CD14-positive monocyte (primary cell): ENCODE results near the gene RUNDC1. TPM values are rescaled to one million over a fixed set of nuclear protein-coding genes. Genes with fewer than 3 reads are reported as not detected.
A peak's percentile ranks its signal among the peaks of the same experiment; 100 is the strongest.

Experiments
- DNase-seq, 3 donors: peaks; one replicate each; pipeline ENCODE4 v3.0.0-alpha.2; 2011 to 2022
- H2AFZ ChIP-seq: 2 replicates; pipeline ENCODE4 v1.6.0; 2012; ENCODE audit warnings: mild to moderate bottlenecking, low read depth, low read length, inconsistent platforms; ENCODE audit not compliant: insufficient read depth, poor library complexity, severe bottlenecking
- H3K27ac ChIP-seq, 2 donors: 1 replicate in 1 of 2; 2 replicates in 1 of 2; pipeline ENCODE4 v1.5.1; 2012 to 2013; ENCODE audit warnings: low read length in 2 of 2, control low read depth in 1 of 2, inconsistent platforms in 1 of 2, low read depth in 1 of 2, mild to moderate bottlenecking in 1 of 2
- H3K27me3 ChIP-seq, 2 donors: one replicate each; pipeline versions ENCODE4 v1.6.0 to v1.6.1; 2011 to 2013; ENCODE audit warnings: low read length in 2 of 2; ENCODE audit not compliant: control insufficient read depth in 2 of 2, insufficient read depth in 2 of 2
- H3K36me3 ChIP-seq, 2 donors: replicated peaks in 1 of 2; 1 replicate in 1 of 2; 2 replicates in 1 of 2; pipeline versions ENCODE4 v1.5.1 to v1.6.1; 2012 to 2013; ENCODE audit warnings: low read length in 2 of 2, control low read depth in 1 of 2, inconsistent platforms in 1 of 2, mild to moderate bottlenecking in 1 of 2; ENCODE audit not compliant: insufficient read depth in 2 of 2, control insufficient read depth in 1 of 2
- H3K4me1 ChIP-seq, 2 donors: 1 replicate in 1 of 2; 2 replicates in 1 of 2; pipeline versions ENCODE4 v1.5.1 to v1.6.1; 2012 to 2013; ENCODE audit warnings: low read length in 2 of 2, control low read depth in 1 of 2, inconsistent platforms in 1 of 2, mild to moderate bottlenecking in 1 of 2, moderate library complexity in 1 of 2; ENCODE audit not compliant: insufficient read depth in 2 of 2, control insufficient read depth in 1 of 2
- H3K4me2 ChIP-seq: replicated peaks from 2 replicates; pipeline ENCODE3; 2012; ENCODE audit warnings: low read length, moderate library complexity, mild to moderate bottlenecking; ENCODE audit not compliant: poor library complexity, severe bottlenecking; ENCODE audit errors: extremely low read depth
- H3K4me3 ChIP-seq, 3 experiments: fragments of 200-600 bp in 1 of 3; sonication (generic) in 1 of 3; replicated peaks in 1 of 3; 1 replicate in 2 of 3; 2 replicates in 1 of 3; pipeline ENCODE4 v1.5.1; 2011 to 2013; ENCODE audit warnings: low read length in 3 of 3, mild to moderate bottlenecking in 3 of 3, control low read depth in 2 of 3, low read depth in 2 of 3, inconsistent platforms in 1 of 3, moderate library complexity in 1 of 3
- H3K79me2 ChIP-seq: 2 replicates; pipeline ENCODE4 v1.6.0; 2012; ENCODE audit warnings: mild to moderate bottlenecking, control low read depth, inconsistent platforms, low read length, moderate library complexity; ENCODE audit not compliant: insufficient read depth
- H3K9ac ChIP-seq: 2 replicates; pipeline ENCODE4 v1.6.0; 2017; ENCODE audit warnings: low read length, mild to moderate bottlenecking; ENCODE audit not compliant: insufficient read depth, poor library complexity, severe bottlenecking
- H3K9me3 ChIP-seq, 2 donors: replicated peaks in 1 of 2; 1 replicate in 1 of 2; 2 replicates in 1 of 2; pipeline versions ENCODE4 v1.5.1 to v1.6.1; 2012 to 2013; ENCODE audit warnings: low read length in 2 of 2, control low read depth in 1 of 2; ENCODE audit not compliant: control insufficient read depth in 1 of 2, insufficient read depth in 1 of 2
- H4K20me1 ChIP-seq: 2 replicates; pipeline ENCODE4 v1.6.0; 2012; ENCODE audit warnings: mild to moderate bottlenecking, low read length, control low read depth, moderate library complexity; ENCODE audit not compliant: insufficient read depth
- H3K27ac Mint-ChIP-seq, 7 donors: one replicate each; pipeline ENCODE4 v1.8.0; 2020; ENCODE audit warnings: mild to moderate bottlenecking in 7 of 7, mixed read lengths in 7 of 7, moderate library complexity in 6 of 7, inconsistent platforms in 2 of 7
- H3K27me3 Mint-ChIP-seq, 3 donors: one replicate each; pipeline ENCODE4 v1.8.0; 2021 to 2022; ENCODE audit warnings: low read depth in 3 of 3, mild to moderate bottlenecking in 3 of 3, mixed read lengths in 3 of 3, moderate library complexity in 3 of 3, inconsistent platforms in 1 of 3
- H3K36me3 Mint-ChIP-seq, 2 donors: one replicate each; pipeline ENCODE4 v1.8.0; 2020; ENCODE audit warnings: mixed read lengths in 2 of 2, inconsistent platforms in 1 of 2, mild to moderate bottlenecking in 1 of 2
- H3K4me1 Mint-ChIP-seq: one replicate; pipeline ENCODE4 v1.8.0; 2020; ENCODE audit warnings: mild to moderate bottlenecking, mixed read lengths
- H3K4me3 Mint-ChIP-seq, 2 donors: one replicate each; pipeline ENCODE4 v1.8.0; 2020; ENCODE audit warnings: mild to moderate bottlenecking in 2 of 2, mixed read lengths in 2 of 2, moderate library complexity in 1 of 2
- H3K9me3 Mint-ChIP-seq, 7 donors: one replicate each; pipeline ENCODE4 v1.8.0; 2020 to 2022; ENCODE audit warnings: mixed read lengths in 7 of 7, mild to moderate bottlenecking in 6 of 7, moderate library complexity in 6 of 7, inconsistent platforms in 2 of 7
- WGBS: methylation state at CpG from one replicate; pipeline ENCODE4 v1.1.5; 2013; ENCODE audit warnings: missing lambda C conversion rate; ENCODE audit not compliant: insufficient coverage; 5-methylcytosine and 5-hydroxymethylcytosine counted together
- intact Hi-C, 2 donors: fragments of 100-400 bp; cut with micrococcal nuclease; formaldehyde crosslinking; loops; one replicate each; pipeline versions ENCODE4 v1.15.0 to v1.15.1; 2023
- polyA plus RNA-seq, 3 donors: library from polyadenylated mRNA; depleted of rRNA in 1 of 3; unstranded in 2 of 3; stranded (reverse) in 1 of 3; fragments of 300-500 nt in 2 of 3; fragments of >200 nt in 1 of 3; fragmentation: Illumina TruSeq in 2 of 3; gene quantifications; 1 replicate in 2 of 3; 2 replicates in 1 of 3; pipeline ENCODE4 v1.2.3, GENCODE V29; 2012 to 2021
- TF ChIP-seq, protein P1 (sequence below): fragments of 200-600 bp; IDR thresholded peaks from one replicate; pipeline ENCODE4 v1.8.0; 2022; ENCODE audit warnings: antibody characterized with exemption, mild to moderate bottlenecking

Gene RUNDC1
- polyA plus RNA-seq, 3 donors, result 7.5 to 10.3 (median 9.9) TPM

DNA sequence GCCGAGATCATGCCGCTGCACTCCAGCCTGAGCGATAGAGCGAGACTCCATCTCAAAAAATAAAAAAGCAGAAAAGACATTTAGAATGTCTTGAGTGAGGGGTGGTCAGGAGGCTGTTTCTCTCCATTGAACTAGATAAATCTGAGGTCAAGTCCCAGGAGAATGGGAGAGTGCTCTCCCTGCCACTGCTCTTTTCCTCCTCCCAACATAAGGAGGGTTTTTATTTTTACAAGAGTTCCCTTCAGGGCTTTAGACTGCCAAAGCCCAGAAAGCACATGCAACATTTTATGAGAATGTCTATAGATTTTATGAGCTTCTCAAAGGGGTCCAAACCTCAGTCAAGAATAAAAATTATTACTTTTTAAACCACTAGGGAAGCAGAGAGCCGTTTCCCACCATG is 46.2 kb downstream of the RUNDC1 start:
- no peak for DNase-seq
- TF ChIP-seq, protein P1, sequence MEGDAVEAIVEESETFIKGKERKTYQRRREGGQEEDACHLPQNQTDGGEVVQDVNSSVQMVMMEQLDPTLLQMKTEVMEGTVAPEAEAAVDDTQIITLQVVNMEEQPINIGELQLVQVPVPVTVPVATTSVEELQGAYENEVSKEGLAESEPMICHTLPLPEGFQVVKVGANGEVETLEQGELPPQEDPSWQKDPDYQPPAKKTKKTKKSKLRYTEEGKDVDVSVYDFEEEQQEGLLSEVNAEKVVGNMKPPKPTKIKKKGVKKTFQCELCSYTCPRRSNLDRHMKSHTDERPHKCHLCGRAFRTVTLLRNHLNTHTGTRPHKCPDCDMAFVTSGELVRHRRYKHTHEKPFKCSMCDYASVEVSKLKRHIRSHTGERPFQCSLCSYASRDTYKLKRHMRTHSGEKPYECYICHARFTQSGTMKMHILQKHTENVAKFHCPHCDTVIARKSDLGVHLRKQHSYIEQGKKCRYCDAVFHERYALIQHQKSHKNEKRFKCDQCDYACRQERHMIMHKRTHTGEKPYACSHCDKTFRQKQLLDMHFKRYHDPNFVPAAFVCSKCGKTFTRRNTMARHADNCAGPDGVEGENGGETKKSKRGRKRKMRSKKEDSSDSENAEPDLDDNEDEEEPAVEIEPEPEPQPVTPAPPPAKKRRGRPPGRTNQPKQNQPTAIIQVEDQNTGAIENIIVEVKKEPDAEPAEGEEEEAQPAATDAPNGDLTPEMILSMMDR, result no peak
- WGBS, result 95% methylated on average over 4 of the region's 5 CpGs

DNA sequence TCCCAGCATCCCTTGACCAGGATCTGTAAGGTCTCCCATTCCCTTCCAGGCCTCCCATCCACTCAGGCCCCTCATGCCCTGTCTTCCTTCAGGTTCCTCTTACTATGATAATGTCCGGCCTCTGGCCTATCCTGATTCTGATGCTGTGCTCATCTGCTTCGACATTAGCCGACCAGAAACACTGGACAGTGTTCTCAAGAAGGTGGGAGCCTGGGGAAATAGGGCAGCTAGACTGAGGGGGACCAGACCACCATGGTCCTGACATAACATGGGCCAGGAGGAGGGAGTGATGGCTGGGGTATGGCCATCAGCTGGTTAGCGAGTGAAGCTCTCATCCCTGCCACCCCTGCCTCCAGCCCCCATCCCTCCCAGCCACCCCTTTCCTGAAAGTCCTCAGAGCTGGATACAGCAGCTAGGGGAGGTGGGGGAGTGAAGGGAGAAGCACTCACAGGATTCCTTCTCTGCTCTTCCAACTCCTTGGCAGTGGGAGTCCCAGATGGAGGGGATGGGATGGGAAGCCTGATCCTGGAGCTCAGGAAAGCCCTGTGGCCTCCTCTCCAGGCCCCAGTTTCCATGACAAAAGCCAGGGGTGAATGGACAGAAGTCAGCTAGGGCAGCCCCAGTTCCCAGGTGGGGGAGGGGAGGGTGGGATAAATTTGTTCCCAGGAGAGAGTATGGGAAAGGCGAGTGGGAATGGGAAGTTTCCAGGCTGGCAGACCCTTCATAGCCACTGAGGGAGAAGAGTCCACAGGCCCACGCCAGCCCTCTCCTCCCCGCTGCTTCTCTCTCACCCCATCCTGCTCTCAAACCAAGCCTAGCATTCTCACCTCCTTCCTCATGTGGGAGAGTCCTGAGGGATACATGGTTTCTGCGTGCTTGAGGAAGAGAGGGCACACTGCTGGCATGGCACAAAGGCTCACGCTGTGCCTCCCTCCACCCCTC is 47.0 kb downstream of the RUNDC1 start:
- WGBS, result 95% methylated on average over 3 of the region's 9 CpGs
- no peak for DNase-seq

More for the DNA sequence above, 46.2 kb downstream of the RUNDC1 start:
- Mint-ChIP-seq H3K9me3 (peaks cover 0 to 3% (median 0%) of the 10 kb centered on the region in 7 donors), H3K27ac (no peak overlapping the region), H3K4me1 (peaks cover 30% of the 10 kb centered on the region), H3K36me3 (peaks cover 0 to 3% of the 10 kb centered on the region in 2 donors), H3K27me3 (peaks cover 8 to 30% (median 16%) of the 10 kb centered on the region in 3 donors), H3K4me3 (no peak overlapping the region)
- no peaks in the 10 kb centered on the region for H3K36me3 ChIP-seq
- H2AFZ ChIP-seq, result no peak overlapping the region
- H3K4me2 ChIP-seq, result no peak overlapping the region
- H3K4me3 ChIP-seq, result no peak overlapping the region
- peaks cover 0 to 15% of the 10 kb centered on the region in 2 donors for H3K27me3 ChIP-seq
- intact Hi-C loops, result loop anchor here in 1 of 2 donors (10.0 kb wide), 2 partner anchors 98 to 148 kb away; partner anchors contain the start of genes BRCA1 and NBR1
- H4K20me1 ChIP-seq, result no peaks in the 10 kb centered on the region
- H3K27ac ChIP-seq, result no peak overlapping the region
- H3K79me2 ChIP-seq, result peaks cover 7% of the 10 kb centered on the region
- no peak overlapping the region for H3K9ac ChIP-seq
- H3K4me1 ChIP-seq, result peaks cover 18 to 29% of the 10 kb centered on the region in 2 donors
- no peaks in the 10 kb centered on the region for H3K9me3 ChIP-seq

More for the DNA sequence above, 47.0 kb downstream of the RUNDC1 start:
- Mint-ChIP-seq H3K4me1 (peaks cover 30% of the 10 kb centered on the region), H3K27ac (peak overlapping the region in 1 of 7 donors; percentile 82), H3K9me3 (peaks cover 0 to 3% (median 0%) of the 10 kb centered on the region in 7 donors), H3K27me3 (peaks cover 8 to 28% (median 16%) of the 10 kb centered on the region in 3 donors), H3K4me3 (no peak overlapping the region), H3K36me3 (peaks cover 0 to 3% of the 10 kb centered on the region in 2 donors)
- Histone ChIP-seq H3K4me2 (no peak overlapping the region), H3K79me2 (no peaks in the 10 kb centered on the region), H3K9me3 (no peaks in the 10 kb centered on the region), H3K27me3 (peaks cover 0 to 15% of the 10 kb centered on the region in 2 donors), H2AFZ (no peak overlapping the region), H3K27ac (no peak overlapping the region), H3K9ac (no peak overlapping the region), H4K20me1 (no peaks in the 10 kb centered on the region), H3K36me3 (no peaks in the 10 kb centered on the region), H3K4me3 (no peak overlapping the region), H3K4me1 (peaks cover 17 to 26% of the 10 kb centered on the region in 2 donors)
- TF ChIP-seq, protein P1, result no peak
- intact Hi-C loops, result loop anchor here in 1 of 2 donors (10.0 kb wide), 2 partner anchors 97 to 147 kb away; partner anchors contain the start of genes BRCA1 and NBR1
